Cerebellar nuclear complex (tissue), 1 donor: Measurements from ENCODE around the gene DZANK1.
"Not testable (repeated sequence)": the region's sequence is repeated elsewhere in the genome, so short reads cannot be mapped to it uniquely, and the experiment has no call there.

Experiments used
- DNase-seq, 2 experiments: peaks; one replicate each; lab custom pipeline; 2025; lab: John Stamatoyannopoulos, UW

The DZANK1 gene

DNA sequence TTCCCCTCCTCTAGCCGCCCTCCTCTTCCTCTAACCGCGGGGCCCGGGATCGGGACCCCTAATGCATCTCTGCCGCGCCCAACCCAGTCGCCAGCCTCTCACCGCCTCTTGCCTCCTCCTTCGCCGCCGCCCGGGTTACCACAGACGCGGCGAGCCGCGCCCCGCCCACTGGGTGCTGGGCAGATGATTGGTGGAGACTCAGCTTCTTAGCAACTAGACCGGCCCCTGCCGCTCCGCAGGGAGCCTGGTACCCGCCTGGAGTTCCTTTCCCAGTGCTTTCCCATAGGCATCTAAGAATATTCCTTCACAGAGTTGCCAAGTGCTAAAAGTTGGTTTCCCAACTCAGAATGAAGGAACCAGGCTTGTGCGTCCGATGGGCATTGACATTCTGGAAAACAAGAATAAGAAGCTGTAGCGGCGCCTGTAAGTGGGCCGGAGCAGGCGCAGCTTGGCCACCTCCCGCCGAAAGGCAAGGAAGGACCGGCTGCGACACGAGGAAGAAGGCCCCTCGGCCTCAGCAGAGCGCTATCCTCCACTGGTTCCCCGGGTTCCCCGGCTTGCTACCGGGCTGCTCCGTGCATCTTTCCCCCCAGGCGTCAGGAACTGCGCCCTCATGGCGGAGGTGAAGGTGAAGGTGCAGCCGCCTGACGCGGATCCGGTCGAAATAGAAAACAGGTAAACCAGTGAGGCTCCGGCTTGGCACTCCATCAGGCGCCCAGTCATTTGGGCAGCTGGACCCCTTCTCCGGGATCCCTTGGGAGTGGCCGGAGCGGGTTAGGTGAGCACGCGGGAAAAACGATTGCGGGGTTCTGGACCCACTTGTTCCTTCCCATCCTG is at the start of gene DZANK1, which contains the start of gene POLR3F:
DZANK1 (minus strand) TSS at position 137 of the 837 bp plus-strand sequence. CDS start 1,672 bp downstream, outside the sequence.
POLR3F (plus strand) TSS at position 497 of the 837 bp plus-strand sequence; CDS start at position 614, 117 bp downstream.
- peak; percentile 76 to 86 for DNase-seq

DNA sequence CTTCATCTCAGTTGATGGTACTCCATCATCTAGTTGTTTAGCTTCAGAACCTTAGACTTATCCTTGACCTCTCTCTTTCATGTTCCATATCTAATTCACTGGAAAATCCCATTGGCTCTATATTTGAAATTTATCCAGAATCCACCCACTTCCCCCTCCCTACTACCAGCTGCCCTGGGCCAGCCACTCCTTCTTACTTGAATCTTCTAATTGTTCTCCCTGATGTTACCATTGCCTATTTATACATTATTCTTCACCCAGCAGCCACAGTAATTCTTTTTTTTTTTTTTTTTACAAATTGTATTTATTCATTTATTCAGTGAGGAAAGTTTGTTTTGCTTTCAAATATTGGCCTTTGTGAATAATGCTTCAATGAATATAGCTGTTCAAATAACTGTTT is 49.1 kb upstream of the DZANK1 start:
- no peak for DNase-seq

DNA sequence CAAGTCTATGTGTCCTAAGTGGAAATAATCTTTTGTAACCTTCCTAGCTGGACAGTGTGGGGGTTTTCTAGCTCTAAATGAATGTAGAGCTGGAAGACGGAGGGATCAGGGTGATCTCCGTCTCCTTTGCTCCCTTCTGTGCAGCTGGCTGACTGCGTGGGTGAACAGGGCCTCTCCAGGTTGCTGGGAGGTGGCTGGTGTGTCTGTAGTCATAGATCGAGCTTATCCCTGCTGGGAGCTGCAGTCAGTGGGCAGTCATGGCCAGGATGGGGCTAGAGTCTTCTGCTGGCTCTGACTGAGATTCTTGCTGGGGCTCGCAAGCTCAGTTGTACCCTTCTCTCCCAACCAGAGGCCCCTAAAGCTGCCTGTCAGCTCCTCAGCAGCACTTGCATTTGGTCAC is 47.3 kb upstream of the DZANK1 start:
- no peak for DNase-seq

DNA sequence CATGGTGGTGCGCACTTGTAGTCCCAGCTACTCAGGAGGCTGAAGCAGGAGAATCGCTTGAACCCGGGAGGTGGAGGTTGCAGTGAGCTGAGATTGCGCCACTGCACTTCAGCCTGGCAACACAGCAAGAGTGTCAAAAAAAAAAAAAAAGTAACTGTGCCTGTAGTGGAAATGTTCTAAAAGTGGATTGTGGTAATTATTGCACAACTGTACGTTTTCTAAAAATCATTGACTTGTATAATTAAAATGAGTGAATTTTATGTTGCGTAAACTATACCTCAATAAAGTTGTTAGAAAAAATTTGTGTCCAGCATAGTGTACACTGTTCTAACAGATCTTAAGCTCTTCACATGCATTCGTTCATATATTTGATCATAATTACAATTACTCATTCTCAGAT is 46.4 kb upstream of the DZANK1 start:
- DNase-seq: no peak

DNA sequence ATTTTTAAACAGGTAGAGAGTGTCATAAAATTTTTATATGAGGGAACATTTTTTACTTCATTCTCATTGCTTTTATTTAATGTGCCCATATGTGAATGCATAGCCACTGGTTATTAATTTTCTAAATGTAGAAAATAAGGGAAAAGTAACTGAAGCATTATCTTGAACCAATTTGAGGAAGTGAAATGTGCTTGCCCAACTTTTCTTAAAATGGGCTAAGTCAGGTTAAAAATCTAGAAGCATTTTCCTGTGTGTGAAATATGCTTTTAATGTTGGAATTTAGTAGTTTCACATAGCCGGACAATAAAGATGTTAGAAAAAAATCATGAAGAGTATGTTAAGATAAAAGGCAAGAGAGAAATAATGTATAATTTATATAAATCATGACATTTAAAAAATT is 44.7 kb upstream of the DZANK1 start:
- no peak for DNase-seq

DNA sequence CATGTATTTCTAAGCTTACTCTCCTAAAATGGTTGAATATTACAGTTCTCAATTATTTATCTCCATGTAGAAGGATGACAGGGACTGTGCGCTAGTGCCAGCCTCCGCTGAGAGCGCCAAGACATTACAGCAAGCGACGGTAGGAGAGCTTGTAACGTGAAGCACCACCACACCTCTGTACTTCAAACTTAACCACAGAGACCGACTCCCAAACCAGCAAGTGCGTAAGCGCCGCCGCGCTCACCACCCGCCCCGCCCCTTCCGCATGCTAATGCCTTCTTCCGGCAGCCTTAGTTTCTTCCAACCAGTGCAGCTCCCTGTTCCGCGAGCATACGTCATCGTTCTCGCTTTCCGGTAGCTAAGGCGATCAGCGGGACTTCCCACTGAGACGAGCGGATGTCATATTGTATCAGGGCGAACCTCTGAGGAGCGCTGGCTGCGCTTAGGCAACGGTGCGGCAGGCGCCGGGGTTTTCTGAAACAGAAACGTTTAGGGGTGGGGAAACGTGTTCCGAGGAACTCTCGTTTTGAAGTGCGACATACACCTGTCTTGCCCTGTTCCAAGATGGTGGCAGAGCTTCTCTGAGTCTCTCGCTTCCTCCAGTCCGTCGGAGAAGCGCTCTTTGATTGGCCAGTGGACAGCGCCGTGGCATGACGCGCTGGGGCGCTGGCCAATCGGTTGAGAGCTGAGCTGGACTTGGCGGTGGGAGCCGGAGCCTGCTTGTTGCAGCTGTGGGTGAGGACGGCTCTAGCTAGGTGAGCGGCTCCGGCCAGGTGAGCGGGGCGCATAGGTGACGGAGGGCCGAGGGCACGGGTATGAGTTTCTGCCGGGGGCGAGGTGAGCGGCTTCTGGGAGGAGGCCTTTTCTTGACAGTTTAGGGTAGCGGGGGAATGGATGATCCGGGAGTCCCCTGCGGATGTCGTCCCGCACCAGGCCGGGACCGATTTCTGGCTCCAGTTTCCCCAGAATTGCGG is 40.7 kb upstream of the DZANK1 start, which contains the start of gene SEC23B:
SEC23B (plus strand) TSS at position 723 of the 974 bp plus-strand sequence. CDS start 2,896 bp downstream, outside the sequence.
- DNase-seq: peak; percentile 94 to 95

DNA sequence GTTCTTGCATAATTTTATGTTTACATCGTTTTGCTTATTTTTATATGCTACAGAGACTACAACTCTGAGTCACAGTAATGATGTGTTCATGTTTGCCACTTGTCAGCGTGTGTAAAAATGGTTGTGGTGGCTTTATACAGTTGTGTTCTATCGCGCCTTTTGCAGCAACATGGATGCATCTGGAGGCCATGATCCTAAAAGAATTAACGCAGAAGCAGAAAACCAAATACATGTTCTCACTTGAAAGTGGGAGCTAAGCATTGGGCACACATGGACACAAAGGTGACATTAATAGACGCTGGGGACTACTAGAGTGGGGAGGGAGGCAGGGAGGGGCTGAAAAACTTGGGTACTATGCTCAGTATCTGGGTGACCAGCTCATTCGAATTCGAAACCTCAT is 39.9 kb upstream of the DZANK1 start:
- no peak for DNase-seq

DNA sequence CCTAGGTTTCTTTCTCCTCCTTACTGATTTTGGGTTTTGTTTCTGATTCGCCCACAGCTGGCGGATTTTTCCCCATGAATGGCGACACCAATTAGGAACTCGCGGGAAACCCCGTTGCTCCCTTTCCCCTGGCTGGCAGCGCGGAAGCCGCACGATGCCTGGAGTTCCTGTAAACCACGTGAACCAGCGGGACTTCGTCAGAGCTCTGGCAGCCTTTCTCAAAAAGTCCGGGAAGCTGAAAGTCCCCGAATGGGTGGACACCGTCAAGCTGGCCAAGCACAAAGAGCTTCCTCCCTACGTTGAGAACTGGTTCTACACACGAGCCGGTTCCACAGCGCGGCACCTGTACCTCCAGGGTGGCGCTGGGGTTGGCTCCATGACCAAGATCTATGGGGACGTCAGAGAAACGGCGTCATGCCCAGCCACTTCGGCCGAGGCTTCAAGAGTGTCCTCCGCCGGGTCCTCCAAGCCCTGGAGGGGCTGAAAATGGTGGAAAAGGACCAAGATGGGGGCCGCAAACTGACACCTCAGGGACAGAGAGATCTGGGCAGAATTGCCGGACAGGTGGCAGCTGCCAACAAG is 37.7 kb upstream of the DZANK1 start:
- no peak for DNase-seq

DNA sequence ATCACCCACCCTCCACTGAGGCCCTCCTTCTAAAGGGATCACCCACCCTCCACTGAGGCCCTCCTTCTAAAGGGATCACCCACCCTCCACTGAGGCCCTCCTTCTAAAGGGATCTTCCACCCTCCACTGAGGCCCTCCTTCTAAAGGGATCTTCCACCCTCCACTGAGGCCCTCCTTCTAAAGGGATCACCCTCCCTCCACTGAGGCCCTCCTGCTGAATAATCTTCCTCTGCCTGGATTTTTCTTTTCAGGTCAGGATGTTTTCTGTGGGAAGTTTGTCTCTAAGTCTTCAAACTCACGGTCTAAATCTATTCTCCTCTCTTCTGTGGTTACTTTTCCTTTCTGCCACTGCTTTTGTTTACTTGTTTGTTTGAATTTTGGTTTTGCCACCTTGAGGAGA is 34.8 kb upstream of the DZANK1 start:
- not testable (repeated sequence) for DNase-seq

DNA sequence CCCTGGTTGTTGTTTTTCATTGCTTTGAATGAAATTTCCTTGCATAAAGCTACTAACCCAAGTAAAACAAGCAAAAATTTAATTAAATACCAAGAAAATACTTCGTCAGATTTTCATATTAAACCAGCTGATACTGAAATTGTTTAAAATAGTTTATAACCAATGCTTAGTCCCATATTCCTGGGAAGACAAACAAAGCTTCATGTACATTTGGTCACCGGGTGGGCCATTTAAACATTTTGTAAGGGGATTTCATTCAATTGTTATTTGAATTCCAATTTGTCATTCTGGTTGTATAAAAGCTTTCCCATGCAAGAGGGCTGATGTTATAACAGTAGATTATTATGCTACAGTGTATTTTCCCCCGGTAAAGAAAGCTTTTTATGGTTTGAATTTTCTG is 30.8 kb upstream of the DZANK1 start:
- no peak for DNase-seq

DNA sequence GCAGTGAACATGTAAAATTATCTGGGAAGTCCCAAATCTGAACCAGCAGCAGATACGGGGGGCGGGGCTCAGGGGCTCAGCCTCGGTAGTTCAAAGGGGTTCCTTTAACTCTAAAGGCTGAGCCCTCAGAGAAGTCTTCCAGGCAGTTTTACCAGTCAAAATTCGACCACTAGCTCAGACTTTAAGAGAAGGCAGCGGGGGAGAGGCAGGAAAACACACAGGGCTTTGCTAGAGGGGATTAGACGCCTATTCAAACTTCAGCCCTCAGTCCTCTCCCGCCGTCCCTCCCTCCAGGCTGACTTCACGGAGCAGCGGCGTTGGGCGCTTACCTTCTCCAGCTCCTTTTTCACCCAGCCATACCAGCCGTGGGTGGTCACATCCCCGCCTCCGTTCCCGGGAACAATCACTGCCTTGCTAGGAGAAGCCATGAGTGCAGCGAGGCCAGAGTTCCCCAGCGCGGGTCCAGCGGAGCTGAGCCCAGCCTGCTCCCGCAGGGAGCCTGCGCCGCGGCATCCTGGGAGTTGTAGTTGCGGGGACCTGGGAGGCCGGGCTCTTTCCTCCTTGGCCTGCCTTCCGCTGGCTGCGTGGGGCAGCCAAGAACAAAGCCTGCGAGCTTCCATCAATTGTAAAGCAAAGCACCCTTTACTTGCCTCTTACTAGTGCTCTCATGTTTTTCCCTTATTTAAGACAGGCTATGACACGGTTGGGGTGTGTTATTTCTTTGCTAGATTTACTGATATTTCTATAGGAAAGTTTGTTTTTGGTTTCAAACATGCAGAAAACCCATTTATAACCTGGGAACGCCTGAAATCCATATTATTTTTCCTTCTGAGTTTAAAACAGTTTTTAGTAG is 30.1 kb upstream of the DZANK1 start, which contains the start of gene RBBP9:
RBBP9 (minus strand) TSS at position 486 of the 853 bp plus-strand sequence; CDS start at position 428, 58 bp downstream.
- peak; percentile 19 to 78 for DNase-seq

DNA sequence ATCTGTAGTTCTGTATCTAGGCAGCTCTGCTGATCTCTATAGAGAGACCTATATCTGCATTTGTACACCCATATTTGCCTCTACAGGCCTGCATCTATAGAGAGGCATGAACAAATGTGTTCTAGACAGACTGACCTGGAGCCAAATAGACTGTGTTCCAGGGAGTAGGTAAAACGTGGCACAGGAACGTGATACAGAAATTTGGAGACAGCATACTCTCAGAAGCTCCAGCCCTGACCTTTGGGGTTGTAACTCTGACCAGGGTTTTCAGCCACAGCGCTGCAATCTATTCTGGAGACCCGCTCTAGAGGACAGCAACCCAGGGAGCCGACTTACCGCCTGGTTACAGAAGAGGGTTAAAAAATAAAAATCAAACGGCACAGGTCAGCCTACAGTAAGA is 29.2 kb upstream of the DZANK1 start:
- no peak for DNase-seq

DNA sequence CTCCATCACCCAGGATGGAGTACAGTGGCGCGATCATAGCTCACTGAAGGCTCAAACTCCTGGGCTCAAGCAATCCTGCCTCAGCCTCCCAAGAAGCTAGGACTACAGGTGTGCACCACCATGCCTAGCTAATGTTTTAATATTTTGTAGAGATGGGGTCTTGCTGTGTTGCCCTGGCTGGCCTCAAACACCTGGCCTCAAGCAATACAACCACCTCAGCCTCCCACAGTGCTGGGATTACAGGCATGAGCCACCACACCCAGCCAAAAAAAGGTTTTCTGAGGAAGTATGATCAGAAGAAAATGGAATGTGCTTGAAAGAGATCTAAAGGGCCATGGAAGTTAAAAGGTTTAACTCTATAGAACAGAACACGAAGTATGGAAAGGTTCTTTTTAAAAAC is 21.5 kb upstream of the DZANK1 start:
- DNase-seq: no peak

DNA sequence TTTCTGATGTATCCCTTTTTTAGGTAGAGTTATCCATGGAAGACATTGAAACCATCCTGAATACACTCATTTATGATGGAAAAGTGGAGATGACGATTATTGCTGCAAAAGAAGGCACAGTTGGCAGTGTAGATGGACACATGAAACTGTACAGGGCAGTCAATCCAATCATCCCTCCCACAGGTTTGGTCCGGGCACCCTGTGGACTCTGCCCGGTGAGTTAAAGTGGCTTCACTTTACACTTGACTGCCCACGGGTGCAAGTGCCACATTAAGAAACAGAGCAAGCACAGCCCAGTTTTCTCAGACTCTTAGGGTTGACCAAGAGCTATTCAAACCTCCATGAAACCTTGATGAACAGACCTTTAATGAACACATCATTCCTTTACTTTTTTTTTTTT is 14.8 kb upstream of the DZANK1 start:
- DNase-seq: no peak

DNA sequence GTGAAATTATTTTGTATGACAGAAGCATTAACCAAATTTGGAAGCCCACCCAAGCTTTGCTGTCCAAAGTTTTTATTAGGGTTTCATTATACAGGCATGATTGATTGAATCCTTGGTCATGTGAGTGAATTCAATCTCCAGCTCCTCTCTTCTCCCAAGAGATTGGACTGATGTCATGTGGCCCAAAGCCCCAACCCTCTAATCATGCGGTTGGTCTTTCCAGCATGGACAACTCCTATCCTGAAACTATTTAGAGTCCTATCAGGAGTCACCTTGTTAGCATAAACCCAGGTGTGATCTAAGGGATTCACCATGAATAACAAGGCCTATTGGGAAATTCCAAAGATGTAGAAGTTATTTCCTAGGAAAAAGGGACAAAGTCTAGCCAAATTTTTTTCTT is 11.0 kb upstream of the DZANK1 start:
- DNase-seq: no peak

DNA sequence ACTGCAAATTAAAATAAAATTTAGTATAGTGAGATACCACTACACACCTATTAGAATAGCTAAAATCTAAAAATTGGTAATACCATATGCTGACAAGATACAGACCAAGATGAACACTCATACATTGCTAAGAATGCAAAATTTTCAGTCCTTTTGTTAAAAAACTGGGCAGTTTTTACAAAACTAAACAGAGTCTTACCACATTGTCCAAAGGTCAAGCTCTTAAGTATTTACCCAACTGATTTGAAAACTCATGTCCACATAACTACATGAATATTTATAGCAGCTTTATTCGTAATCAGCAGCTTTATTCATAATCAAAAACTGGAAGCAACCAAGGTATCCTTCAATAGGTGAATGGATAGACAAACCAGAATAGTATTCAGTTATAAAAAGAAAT is 10.4 kb upstream of the DZANK1 start:
- DNase-seq: no peak

DNA sequence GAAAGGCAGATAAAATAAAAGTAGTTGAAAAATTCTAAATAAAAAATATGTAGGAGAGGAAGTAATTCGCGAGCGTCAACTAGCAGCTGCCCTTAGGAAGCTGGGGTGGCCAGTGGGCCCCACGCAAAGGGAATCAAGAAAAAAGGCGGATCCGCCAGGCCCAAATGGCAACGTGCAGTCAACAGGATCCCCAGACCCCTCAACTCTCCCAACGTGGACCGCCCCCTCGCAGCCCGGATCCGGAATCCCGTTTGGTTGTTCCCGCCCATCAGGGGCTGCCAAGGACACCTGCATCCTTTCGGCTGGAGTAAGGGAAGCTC is 296 bp downstream of the DZANK1 start:
- DNase-seq: no peak

DNA sequence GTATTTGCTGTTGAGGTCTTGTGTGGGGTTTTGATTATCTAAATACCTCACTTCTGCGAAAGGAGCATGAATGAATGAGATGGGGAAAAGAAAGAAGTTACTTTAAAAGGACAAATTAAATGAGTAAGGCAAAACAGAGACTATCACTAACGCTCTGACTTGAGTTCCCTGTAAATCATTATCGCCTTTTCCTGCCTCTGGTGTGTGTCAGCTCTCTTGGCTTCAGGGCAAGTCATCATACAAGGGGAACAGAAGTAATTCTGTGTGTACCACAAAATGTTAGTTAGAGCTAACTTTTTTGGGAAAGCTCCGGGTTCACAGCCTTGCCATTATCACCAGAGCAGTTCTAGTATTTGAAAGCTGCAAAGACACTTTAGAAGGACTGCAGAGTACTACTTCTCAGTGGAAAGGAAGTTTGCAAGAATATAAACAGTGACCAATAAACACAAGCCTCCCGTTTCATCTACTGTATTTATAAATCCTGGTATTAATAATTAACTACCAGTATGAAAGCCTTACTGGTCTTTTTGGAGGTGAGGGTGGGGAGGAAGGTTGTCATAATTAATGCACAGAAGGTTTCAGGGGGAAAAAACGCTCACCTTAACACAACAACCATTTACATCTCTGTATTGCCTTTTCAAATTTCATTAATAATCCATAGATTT is 1.2 kb downstream of the DZANK1 start:
- no peak for DNase-seq

DNA sequence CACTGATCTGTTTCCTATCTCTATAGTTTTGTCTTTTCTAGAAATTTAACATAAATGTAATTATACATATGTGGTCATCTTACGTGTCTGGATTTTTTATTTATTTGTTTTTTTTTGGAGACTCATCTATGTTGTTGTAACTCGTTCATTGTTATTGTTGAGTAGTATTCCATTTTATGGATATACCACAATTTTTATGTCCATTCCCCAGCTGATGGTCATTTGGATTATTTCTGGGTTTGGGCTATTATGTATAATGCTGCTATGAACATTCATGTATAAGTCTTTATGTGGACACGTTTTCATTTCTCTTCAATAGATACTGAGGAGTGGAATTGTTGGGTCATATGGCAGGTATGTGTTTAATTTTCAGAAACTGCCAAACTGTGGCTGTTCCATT is 10.2 kb downstream of the DZANK1 start:
- no peak for DNase-seq

DNA sequence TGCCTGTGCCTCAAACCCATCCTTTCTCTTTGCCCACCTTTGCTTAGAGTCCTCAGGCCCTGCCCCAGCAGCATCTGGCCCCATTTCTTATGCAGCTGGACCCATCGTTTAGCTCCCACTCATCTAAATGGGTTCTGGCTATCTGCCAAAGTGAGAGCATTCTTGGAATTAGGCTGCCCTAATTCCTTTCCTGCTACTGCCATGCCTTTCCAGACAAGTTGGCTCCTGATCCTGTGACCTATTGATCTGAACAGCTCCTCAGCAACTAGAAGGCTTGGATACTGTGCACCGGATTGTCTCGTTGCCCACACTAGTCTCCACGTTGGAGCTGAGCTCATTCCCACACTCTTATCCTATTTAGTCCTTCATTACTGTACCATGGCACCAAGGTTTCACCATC is 22.9 kb downstream of the DZANK1 start:
- no peak for DNase-seq

DNA sequence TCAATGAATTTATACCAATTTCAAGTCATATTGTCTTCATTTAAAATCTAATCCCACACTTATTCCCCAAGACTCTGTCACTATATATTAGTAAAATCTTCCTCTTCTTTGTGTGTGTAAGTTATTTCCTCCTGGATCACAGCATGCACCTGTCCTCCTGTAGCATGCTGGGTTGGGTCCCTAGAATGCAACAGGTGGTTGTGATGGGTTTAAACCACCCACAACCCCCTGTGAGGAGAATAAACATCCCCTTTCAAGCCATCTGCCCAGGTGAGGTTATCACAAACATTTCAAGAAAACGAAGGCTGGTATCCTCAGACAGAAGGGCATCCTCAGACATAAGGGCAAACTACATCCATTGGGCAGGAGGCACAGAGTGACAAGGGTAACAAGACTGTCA is 26.4 kb downstream of the DZANK1 start:
- no peak for DNase-seq
